Measurements from ENCODE around the gene INSYN2B. TPM values are rescaled to one million over a fixed set of nuclear protein-coding genes. Genes with fewer than 3 reads are reported as not detected.
"Not testable (repeated sequence)": the region's sequence is repeated elsewhere in the genome, so short reads cannot be mapped to it uniquely, and the experiment has no call there.

INSYN2B gene
- total RNA-seq, 4 donors from 2014 or later: 2.5 TPM; not detected in 3

GRCh38 chr5:169958278-169958677 lies 22.0 kb downstream of the INSYN2B start:
- TF ChIP-seq CTCF (IDR thresholded peaks at IDR 0.05): no peak
- TF ChIP-seq POLR2A (IDR thresholded peaks at IDR 0.05): no peak
- H3K27me3 ChIP-seq: no peaks in the 10 kb centered on the region
- H3K9me3 ChIP-seq: no peaks in the 10 kb centered on the region
- no peak overlapping the region for H3K27ac ChIP-seq
- no peak overlapping the region for H3K4me3 ChIP-seq
- H3K4me1 ChIP-seq: no peaks in the 10 kb centered on the region
- DNase-seq: no peak
- no peaks in the 10 kb centered on the region for H3K36me3 ChIP-seq

GRCh38 chr5:169956756-169957155 lies 23.5 kb downstream of the INSYN2B start:
- H3K36me3 ChIP-seq: no peaks in the 10 kb centered on the region
- H3K4me1 ChIP-seq: no peaks in the 10 kb centered on the region
- TF ChIP-seq POLR2A (IDR thresholded peaks at IDR 0.05) (no peak), CTCF (IDR thresholded peaks at IDR 0.05) (no peak)
- no peaks in the 10 kb centered on the region for H3K27me3 ChIP-seq
- H3K27ac ChIP-seq: no peak overlapping the region
- no peak for DNase-seq
- no peak overlapping the region for H3K4me3 ChIP-seq
- no peaks in the 10 kb centered on the region for H3K9me3 ChIP-seq

- H3K27ac ChIP-seq: no peak overlapping the region
Observed at GRCh38 chr5:169956126-169956525, 24.2 kb downstream of the INSYN2B start.

GRCh38 chr5:169954786-169955185 lies 25.5 kb downstream of the INSYN2B start:
- H3K4me1 ChIP-seq: no peaks in the 10 kb centered on the region
- no peaks in the 10 kb centered on the region for H3K36me3 ChIP-seq
- no peaks in the 10 kb centered on the region for H3K9me3 ChIP-seq
- no peak for DNase-seq
- H3K27ac ChIP-seq: no peak overlapping the region
- TF ChIP-seq CTCF (IDR thresholded peaks at IDR 0.05) (no peak), POLR2A (IDR thresholded peaks at IDR 0.05) (no peak)
- no peak overlapping the region for H3K4me3 ChIP-seq
- H3K27me3 ChIP-seq: no peaks in the 10 kb centered on the region

More at GRCh38 chr5:169956126-169956525, 24.2 kb downstream of the INSYN2B start:
- no peak for TF ChIP-seq CTCF (IDR thresholded peaks at IDR 0.05)
- no peak for TF ChIP-seq POLR2A (IDR thresholded peaks at IDR 0.05)
- Histone ChIP-seq H3K4me1 (no peaks in the 10 kb centered on the region), H3K36me3 (no peaks in the 10 kb centered on the region), H3K9me3 (no peaks in the 10 kb centered on the region), H3K27me3 (no peaks in the 10 kb centered on the region), H3K4me3 (no peak overlapping the region)
- no peak for DNase-seq

- not testable (repeated sequence) for H3K4me1 ChIP-seq, H3K36me3 ChIP-seq, H3K4me3 ChIP-seq, H3K27me3 ChIP-seq, H3K27ac ChIP-seq, DNase-seq, H3K9me3 ChIP-seq
Observed at GRCh38 chr5:169953196-169953595, 27.1 kb downstream of the INSYN2B start.

GRCh38 chr5:169950333-169950732 lies 30.0 kb downstream of the INSYN2B start:
- DNase-seq: no peak
- H3K9me3 ChIP-seq: no peaks in the 10 kb centered on the region
- no peak overlapping the region for H3K27ac ChIP-seq
- H3K36me3 ChIP-seq: no peaks in the 10 kb centered on the region
- H3K4me3 ChIP-seq: no peak overlapping the region
- H3K4me1 ChIP-seq: no peaks in the 10 kb centered on the region
- H3K27me3 ChIP-seq: no peaks in the 10 kb centered on the region
- no peak for TF ChIP-seq CTCF (IDR thresholded peaks at IDR 0.05)
- TF ChIP-seq POLR2A (IDR thresholded peaks at IDR 0.05): no peak
